ENCODE results near the gene CHCHD6. TPM values are rescaled to one million over a fixed set of nuclear protein-coding genes. Genes with fewer than 3 reads are reported as not detected.

Gene CHCHD6
- total and polyA plus RNA-seq, 2 of the 4 experiments (the other 2 are of a cell fraction), result 18.8 to 28.9 TPM

DNA sequence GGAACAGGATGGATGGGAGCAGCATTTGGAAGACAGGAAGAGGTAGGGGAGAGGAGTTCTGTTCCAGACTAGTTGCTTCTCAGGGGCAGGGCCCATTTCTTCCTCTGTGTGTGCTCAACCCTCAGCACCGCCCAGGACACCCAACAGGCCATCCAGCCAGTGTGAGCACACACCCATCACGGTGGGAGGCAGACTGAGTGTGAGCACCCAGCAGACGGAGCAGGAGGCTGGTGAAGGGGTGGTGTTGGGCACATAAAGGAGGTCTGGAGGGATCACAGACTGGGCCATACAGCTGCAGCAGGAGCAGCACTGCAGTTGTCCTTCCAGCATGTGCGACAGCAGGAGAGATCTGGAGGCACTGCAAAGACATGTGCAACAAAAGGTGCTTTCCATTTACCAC lies 190.4 kb downstream of the CHCHD6 start:
- Histone ChIP-seq H3K27ac (ENCODE audit: insufficient read depth, low read length) (no peak overlapping the region), H3K14ac (replicated peaks; ENCODE audit: low read depth, low read length) (no peak overlapping the region; the same call in 1 of the 2 replicates), H3K9me1 (ENCODE audit: insufficient read depth, low read length) (peaks cover 3% of the 10 kb centered on the region; the same call in 1 of the 2 replicates), H2AK5ac (ENCODE audit: low read depth, low read length) (no peak overlapping the region), H3K4me3 (ENCODE audit: insufficient read depth, low read depth, low read length) (no peak overlapping the region), H4K5ac (ENCODE audit: low read depth, low read length) (no peak overlapping the region), H3K79me1 (ENCODE audit: low read depth in 1 of 2, low read length in 2 of 2) (no peaks in the 10 kb centered on the region), H2BK20ac (ENCODE audit: low read depth, low read length) (no peak overlapping the region), H3K4me1 (ENCODE audit: control insufficient read depth, insufficient read depth, low read length) (peaks cover 4% of the 10 kb centered on the region; the same call in 1 of the 2 replicates), H2BK15ac (ENCODE audit: low read depth, low read length) (no peak overlapping the region), H3K9ac (ENCODE audit: low read depth, low read length) (no peak overlapping the region), H2BK120ac (ENCODE audit: low read depth, low read length) (no peak overlapping the region), H3K27me3 (ENCODE audit: control insufficient read depth, insufficient read depth, low read length) (no peaks in the 10 kb centered on the region), H3K18ac (ENCODE audit: low read depth, low read length) (no peak overlapping the region), H3K9me3 (ENCODE audit: control insufficient read depth, insufficient read depth, low read length) (no peaks in the 10 kb centered on the region), H3K36me3 (ENCODE audit: control insufficient read depth, insufficient read depth, low read length) (no peaks in the 10 kb centered on the region), H4K8ac (ENCODE audit: low read depth in 2 of 2, low read length in 2 of 2) (no peak overlapping the region), H2BK5ac (ENCODE audit: low read depth, low read length, poor library complexity, severe bottlenecking) (no peak overlapping the region), H4K91ac (ENCODE audit: insufficient read depth, low read depth, low read length) (no peak overlapping the region), H3K4me2 (ENCODE audit: low read depth, low read length) (no peak overlapping the region), H3K4ac (ENCODE audit: low read depth, low read length) (no peak overlapping the region), H4K20me1 (ENCODE audit: insufficient read depth, low read length) (no peaks in the 10 kb centered on the region), H2AK9ac (replicated peaks; ENCODE audit: low read depth, low read length, poor library complexity) (no peak overlapping the region), H3K56ac (ENCODE audit: extremely low read depth, insufficient read depth, low read length) (no peak overlapping the region), H2AFZ (replicated peaks; ENCODE audit: low read length, poor library complexity) (no peak overlapping the region), H3K23ac (ENCODE audit: low read depth, low read length) (no peak overlapping the region)
- WGBS, 2 experiments (ENCODE audit: extremely low coverage in 2 of 2, insufficient read length in 1 of 2), result 100% methylated on average over 1 of the region's 4 CpGs; no CpG with 5 or more reads in 1 of the 2 experiments
- intact Hi-C loops (cut with micrococcal nuclease), result no loop called here
- ATAC-seq (ENCODE audit: low read depth) (no peak), DNase-seq (no peak)
- dilution Hi-C loops (cut with HindIII; ENCODE audit: low sequenced_read_pairs, unreplicated experiment), result no loop called here
- POLR2A ChIA-PET (ENCODE audit: unreplicated experiment), result no interaction called here
- TF ChIP-seq BHLHE40 (IDR thresholded peaks at IDR 0.05; ENCODE audit: low read depth, low read length) (no peak), SMC3 (IDR thresholded peaks at IDR 0.05; ENCODE audit: low read depth, low read length) (no peak), CHD1 (IDR thresholded peaks at IDR 0.05; ENCODE audit: low read depth, low read length) (no peak), POLR2A (IDR thresholded peaks at IDR 0.05; ENCODE audit: low read depth, low read length) (no peak), MXI1 (IDR thresholded peaks at IDR 0.05; ENCODE audit: borderline replicate concordance, low read depth, low read length) (no peak), FOS (IDR thresholded peaks at IDR 0.05; ENCODE audit: low read depth, low read length) (no peak)
- no TSS peak for BruUV-seq (replicated peaks)
- CTCF ChIA-PET, result no interaction called here
- in situ Hi-C loops (cut with MboI; ENCODE audit: low sequenced_read_pairs), result no loop called here

All from IMR-90 (cell line).